ENCODE results near the gene OR51E1.

DNA sequence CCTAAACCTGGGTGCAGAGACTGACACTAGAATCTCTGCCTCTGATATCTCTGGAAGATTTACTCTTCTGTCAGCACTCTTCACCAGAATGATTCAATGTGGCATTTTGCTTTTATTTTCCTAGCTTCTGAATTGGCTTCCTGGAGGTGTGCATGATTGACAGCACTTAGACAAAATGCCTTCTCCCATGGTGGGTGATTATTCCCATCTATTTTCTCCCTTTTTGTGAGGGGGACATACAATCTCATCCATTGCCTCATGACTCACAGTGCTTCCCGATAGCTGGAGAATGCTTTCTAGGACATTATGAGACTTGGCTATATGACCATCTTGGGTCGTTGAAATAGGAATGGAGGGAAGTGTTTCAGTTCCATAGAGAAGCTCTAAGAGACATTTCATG lies 31.8 kb upstream of the OR51E1 start:
- no peak for TF ChIP-seq EZH2 (IDR thresholded peaks at IDR 0.05; ENCODE audit: insufficient read depth, poor library complexity, severe bottlenecking)
- no peak for TF ChIP-seq EZH2phosphoT487 (IDR thresholded peaks at IDR 0.05; ENCODE audit: insufficient read depth, low read depth)
